Measurements from ENCODE around the gene CTAGE9.

Gene CTAGE9

DNA sequence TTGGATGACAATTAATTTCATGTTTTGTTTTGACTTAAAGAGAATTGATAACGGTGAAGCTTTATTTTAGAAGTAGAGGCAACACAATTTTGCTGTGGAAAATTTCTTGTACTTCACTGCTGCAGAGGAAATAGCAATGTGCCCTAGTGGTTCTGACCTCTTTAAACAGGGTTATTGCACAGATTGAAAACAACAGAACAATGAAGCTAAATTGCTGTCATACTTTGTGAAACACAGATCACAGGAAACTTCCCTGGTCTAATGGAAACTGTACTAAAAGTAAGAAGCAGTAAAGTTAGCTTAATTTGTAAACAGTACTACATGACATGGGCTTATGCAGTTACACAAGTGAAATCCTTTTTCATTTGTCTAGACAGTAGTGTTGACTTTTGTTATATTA lies 40.9 kb downstream of the CTAGE9 start:
- DNase-seq: no peak

DNA sequence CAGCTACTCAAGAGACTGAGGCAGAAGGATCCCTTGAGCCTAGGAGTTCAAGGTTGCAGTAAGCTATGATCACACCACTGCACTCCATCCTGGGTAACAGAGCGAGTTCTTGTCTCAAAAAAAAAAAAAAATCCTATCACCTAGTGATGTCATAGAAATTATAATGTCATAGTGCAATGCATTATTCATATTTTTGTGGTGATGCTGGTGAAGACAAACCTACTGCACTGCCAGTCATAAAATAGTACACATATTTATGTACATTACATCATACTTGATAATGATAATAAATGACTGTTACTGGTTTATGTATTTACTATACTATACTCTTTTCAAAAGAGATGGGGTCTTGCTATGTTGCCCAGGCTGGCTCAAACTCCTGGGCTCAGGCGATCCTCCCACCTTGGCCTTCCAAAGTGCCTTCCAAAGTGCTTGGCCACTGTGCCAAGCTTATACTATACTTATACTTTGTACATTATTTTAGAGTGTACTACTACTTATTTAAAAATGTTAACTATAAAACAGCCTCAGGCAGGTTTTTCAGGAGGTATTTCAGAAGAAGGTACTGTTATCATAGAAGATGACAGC lies 47.1 kb downstream of the CTAGE9 start:
- no peak for DNase-seq

DNA sequence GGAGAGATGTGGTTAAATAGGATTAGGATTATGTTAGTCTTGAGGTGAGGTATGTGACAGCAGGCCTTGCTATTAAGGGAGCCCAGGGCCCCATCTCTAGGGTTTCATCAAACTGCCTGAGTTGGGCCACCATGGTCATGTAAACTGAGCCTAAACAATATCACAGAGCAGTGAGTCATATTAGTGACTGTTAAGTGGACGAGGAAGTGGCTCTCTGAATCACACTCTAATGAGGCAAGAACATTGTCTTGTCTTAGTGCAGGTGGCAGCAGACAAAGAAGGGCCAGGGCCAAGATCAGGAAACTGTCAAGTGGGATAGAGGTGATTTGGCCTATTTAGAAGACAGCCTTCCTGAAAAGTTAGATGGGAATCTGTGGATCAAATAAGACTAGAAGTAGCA lies 50.6 kb downstream of the CTAGE9 start:
- DNase-seq: no peak

All from nucleus accumbens (tissue), 56 donors.